Endothelial cell (in vitro differentiated cells): ENCODE measurements around the gene TOR1A. TPM values are rescaled to one million over a fixed set of nuclear protein-coding genes. Genes with fewer than 3 reads are reported as not detected.

Source experiments
- DNase-seq: peaks from one replicate; pipeline ENCODE4 v3.0.0; 2021; ENCODE audit warnings: low spot score
- H3K27ac Mint-ChIP-seq: one replicate; pipeline ENCODE4 v1.8.0; 2021; ENCODE audit warnings: mixed read lengths, inconsistent platforms; ENCODE audit not compliant: unreplicated experiment
- H3K27me3 Mint-ChIP-seq: one replicate; pipeline ENCODE4 v1.8.0; 2021; ENCODE audit warnings: mild to moderate bottlenecking, moderate library complexity, mixed read lengths, inconsistent platforms; ENCODE audit not compliant: unreplicated experiment
- H3K36me3 Mint-ChIP-seq: one replicate; pipeline ENCODE4 v1.8.0; 2021; ENCODE audit warnings: mild to moderate bottlenecking, low read depth, mixed read lengths, inconsistent platforms; ENCODE audit not compliant: unreplicated experiment
- H3K4me1 Mint-ChIP-seq: one replicate; pipeline ENCODE4 v1.8.0; 2021; ENCODE audit warnings: mild to moderate bottlenecking, mixed read lengths, inconsistent platforms; ENCODE audit not compliant: unreplicated experiment
- H3K4me3 Mint-ChIP-seq: one replicate; pipeline ENCODE4 v1.8.0; 2021; ENCODE audit warnings: mild to moderate bottlenecking, mixed read lengths, inconsistent platforms; ENCODE audit not compliant: unreplicated experiment
- H3K9me3 Mint-ChIP-seq: one replicate; pipeline ENCODE4 v1.8.0; 2021; ENCODE audit warnings: mixed read lengths, inconsistent platforms; ENCODE audit not compliant: unreplicated experiment
- CTCF ChIP-seq: fragments of 200-600 bp; sonication (generic); IDR thresholded peaks from one replicate; pipeline ENCODE4 v1.5.0; 2021; ENCODE audit warnings: antibody characterized with exemption; ENCODE audit not compliant: unreplicated experiment
- total RNA-seq: library from RNA; stranded (reverse); fragmentation: NEBNext Ultra II Directional; extraction: Animal tissue kit (Norgen Biotek cat#: 25700); gene quantifications from one replicate; pipeline ENCODE4 v1.2.1, GENCODE V29; 2021; ENCODE audit not compliant: unreplicated experiment

The TOR1A gene
- total RNA-seq, 1 donor from 2014 or later, result 58.0 TPM

GRCh38 chr9:129828051-129828450 is 4.1 kb upstream of the TOR1A start:
- no peak for DNase-seq
- Mint-ChIP-seq H3K27ac (no peak overlapping the region), H3K4me3 (no peak overlapping the region), H3K9me3 (no peaks in the 10 kb centered on the region), H3K27me3 (peaks cover 3% of the 10 kb centered on the region), H3K4me1 (peaks cover 10% of the 10 kb centered on the region), H3K36me3 (peaks cover 13% of the 10 kb centered on the region)
- no peak for TF ChIP-seq CTCF

GRCh38 chr9:129826759-129827158 is 2.8 kb upstream of the TOR1A start:
- no peak for TF ChIP-seq CTCF
- H3K27me3 Mint-ChIP-seq, result peaks cover 3% of the 10 kb centered on the region
- peaks cover 19% of the 10 kb centered on the region for H3K4me1 Mint-ChIP-seq
- peaks cover 23% of the 10 kb centered on the region for H3K36me3 Mint-ChIP-seq
- no peak overlapping the region for H3K4me3 Mint-ChIP-seq
- H3K9me3 Mint-ChIP-seq, result no peaks in the 10 kb centered on the region
- no peak overlapping the region for H3K27ac Mint-ChIP-seq
- no peak for DNase-seq

GRCh38 chr9:129826344-129826743 is 2.4 kb upstream of the TOR1A start:
- Mint-ChIP-seq H3K4me1 (peaks cover 19% of the 10 kb centered on the region), H3K27me3 (peaks cover 3% of the 10 kb centered on the region), H3K36me3 (peaks cover 23% of the 10 kb centered on the region), H3K27ac (no peak overlapping the region), H3K9me3 (no peaks in the 10 kb centered on the region), H3K4me3 (no peak overlapping the region)
- DNase-seq, result no peak
- TF ChIP-seq CTCF, result no peak

GRCh38 chr9:129823542-129823934 is 398 bp downstream of the TOR1A start:
- DNase-seq, result no peak
- Mint-ChIP-seq H3K27me3 (no peaks in the 10 kb centered on the region), H3K36me3 (peaks cover 17% of the 10 kb centered on the region), H3K4me3 (peak overlapping the region; percentile 90), H3K4me1 (peaks cover 19% of the 10 kb centered on the region), H3K9me3 (no peaks in the 10 kb centered on the region), H3K27ac (no peak overlapping the region)
- TF ChIP-seq CTCF, result no peak

- Mint-ChIP-seq H3K4me3 (peak overlapping the region; percentile 90), H3K4me1 (peaks cover 19% of the 10 kb centered on the region), H3K36me3 (peaks cover 20% of the 10 kb centered on the region), H3K27ac (peak overlapping the region; percentile 75), H3K27me3 (no peaks in the 10 kb centered on the region), H3K9me3 (no peaks in the 10 kb centered on the region)
- DNase-seq, result peak; percentile 38
- TF ChIP-seq CTCF, result no peak
These were observed 916 bp downstream of the TOR1A start for GRCh38 chr9:129822898-129823541.
